MM.1S (cell line): Measurements from ENCODE around the gene OR52A1.

Experiments
- DNase-seq: peaks from one replicate; pipeline ENCODE4 v3.0.0-alpha.2; 2015
- H2AFZ ChIP-seq: fragments of 300-600 bp; sonication (generic); 2 replicates; pipeline ENCODE4 v1.6.0; 2016; ENCODE audit warnings: antibody characterized with exemption, low read length
- H3F3A ChIP-seq: fragments of 300-600 bp; sonication (generic); 2 replicates; pipeline ENCODE4 v1.6.1; 2016; ENCODE audit warnings: mild to moderate bottlenecking, antibody characterized with exemption, low read length, moderate library complexity, mixed read lengths; ENCODE audit not compliant: insufficient read depth
- H3K27ac ChIP-seq: fragments of 300-600 bp; sonication (generic); 2 replicates; pipeline ENCODE4 v1.5.1; 2016; ENCODE audit warnings: mild to moderate bottlenecking, low read length
- H3K27me3 ChIP-seq: fragments of 300-600 bp; sonication (generic); replicated peaks from 2 replicates; pipeline ENCODE4 v1.6.0; 2016; ENCODE audit warnings: low read length; ENCODE audit not compliant: insufficient read depth
- H3K36me3 ChIP-seq: fragments of 300-600 bp; sonication (generic); replicated peaks from 2 replicates; pipeline ENCODE4 v1.6.1; 2016; ENCODE audit warnings: mild to moderate bottlenecking, low read length, mixed read lengths; ENCODE audit not compliant: insufficient read depth
- H3K4me1 ChIP-seq: fragments of 300-600 bp; sonication (generic); 2 replicates; pipeline ENCODE4 v1.6.1; 2016; ENCODE audit warnings: low read length, mixed read lengths
- H3K4me2 ChIP-seq: fragments of 300-600 bp; sonication (generic); 2 replicates; pipeline ENCODE4 v1.6.0; 2016; ENCODE audit warnings: low read depth, low read length
- H3K4me3 ChIP-seq: fragments of 300-600 bp; sonication (generic); 2 replicates; pipeline ENCODE4 v1.5.1; 2016; ENCODE audit warnings: low read length, mixed read lengths
- H3K79me2 ChIP-seq: fragments of 300-600 bp; sonication (generic); 2 replicates; pipeline ENCODE4 v1.6.1; 2016; ENCODE audit warnings: mixed run types, low read length, mixed read lengths
- H3K9ac ChIP-seq: fragments of 300-600 bp; sonication (generic); 2 replicates; pipeline ENCODE4 v1.6.1; 2016; ENCODE audit warnings: low read length, mixed read lengths
- H3K9me2 ChIP-seq: fragments of 300-600 bp; sonication (generic); replicated peaks from 2 replicates; pipeline ENCODE4 v1.6.1; 2016; ENCODE audit warnings: mild to moderate bottlenecking, low read length, mixed read lengths; ENCODE audit not compliant: insufficient read depth
- H3K9me3 ChIP-seq: fragments of 300-600 bp; sonication (generic); replicated peaks from 2 replicates; pipeline ENCODE4 v1.6.1; 2016; ENCODE audit warnings: mild to moderate bottlenecking, low read length, mixed read lengths; ENCODE audit not compliant: insufficient read depth
- H4K20me1 ChIP-seq: fragments of 300-600 bp; sonication (generic); 2 replicates; pipeline ENCODE4 v1.6.1; 2016; ENCODE audit warnings: mild to moderate bottlenecking, low read length, moderate library complexity, mixed read lengths; ENCODE audit not compliant: insufficient read depth
- CTCF ChIP-seq: fragments of 300-600 bp; sonication (generic); IDR thresholded peaks from 2 replicates; pipeline ENCODE4 v1.5.1; 2016; ENCODE audit warnings: antibody characterized with exemption, low read length, mixed read lengths
- EZH2 ChIP-seq: fragments of 300-600 bp; sonication (generic); optimal IDR thresholded peaks from 2 replicates; pipeline ENCODE3; 2017; ENCODE audit warnings: low read depth, mild to moderate bottlenecking, antibody characterized with exemption, low read length, mixed read lengths
- EZH2phosphoT487 ChIP-seq: fragments of 300-600 bp; sonication (generic); IDR thresholded peaks from 2 replicates; pipeline ENCODE4 v1.6.1; 2018; ENCODE audit warnings: antibody characterized with exemption, low read length

Gene OR52A1

GRCh38 chr11:5198285-5198684, 43.7 kb upstream of the OR52A1 start:
- no peak overlapping the region for H3K4me2 ChIP-seq
- H3F3A ChIP-seq, result no peaks in the 10 kb centered on the region
- TF ChIP-seq EZH2phosphoT487 (no peak), CTCF (no peak), EZH2 (no peak)
- no peaks in the 10 kb centered on the region for H3K36me3 ChIP-seq
- no peaks in the 10 kb centered on the region for H3K4me1 ChIP-seq
- H3K27ac ChIP-seq, result no peak overlapping the region
- H3K27me3 ChIP-seq, result no peaks in the 10 kb centered on the region
- H3K9me2 ChIP-seq, result no peaks in the 10 kb centered on the region
- no peak overlapping the region for H3K9ac ChIP-seq
- no peak for DNase-seq
- H2AFZ ChIP-seq, result no peak overlapping the region
- H4K20me1 ChIP-seq, result no peaks in the 10 kb centered on the region
- H3K4me3 ChIP-seq, result no peak overlapping the region
- H3K9me3 ChIP-seq, result no peaks in the 10 kb centered on the region
- H3K79me2 ChIP-seq, result no peaks in the 10 kb centered on the region

- Histone ChIP-seq H3K9me3 (no peaks in the 10 kb centered on the region), H2AFZ (no peak overlapping the region), H3K36me3 (no peaks in the 10 kb centered on the region), H3K4me1 (no peaks in the 10 kb centered on the region), H3K9ac (no peak overlapping the region), H3K27me3 (no peaks in the 10 kb centered on the region), H3F3A (no peaks in the 10 kb centered on the region), H3K79me2 (no peaks in the 10 kb centered on the region), H3K9me2 (no peaks in the 10 kb centered on the region), H3K4me3 (no peak overlapping the region), H3K27ac (no peak overlapping the region), H3K4me2 (no peak overlapping the region), H4K20me1 (no peaks in the 10 kb centered on the region)
- no peak for TF ChIP-seq EZH2
- no peak for TF ChIP-seq EZH2phosphoT487
- TF ChIP-seq CTCF, result no peak
- no peak for DNase-seq
These were observed 43.0 kb upstream of the OR52A1 start for GRCh38 chr11:5197536-5197935.

DNA sequence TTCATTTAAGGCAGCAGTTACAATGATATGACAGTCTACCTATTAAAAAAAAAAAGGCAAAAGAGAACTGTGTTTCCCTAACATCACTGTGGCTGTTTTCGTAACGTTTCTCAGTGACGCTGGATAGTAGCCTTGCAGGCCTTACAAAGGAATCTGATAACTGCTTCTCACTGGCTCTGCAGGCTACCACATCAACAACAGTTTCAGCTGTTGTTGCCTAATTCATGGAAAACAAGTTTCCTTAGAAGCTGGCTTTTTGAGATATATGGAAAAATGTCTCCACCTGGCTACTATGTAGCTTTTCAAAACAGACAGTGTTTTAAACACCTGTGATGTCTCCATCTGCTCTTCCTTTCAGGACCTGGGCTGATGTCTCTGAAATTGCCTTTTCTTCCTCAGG, 42.2 kb upstream of the OR52A1 start:
- no peaks in the 10 kb centered on the region for H4K20me1 ChIP-seq
- H3K79me2 ChIP-seq, result no peaks in the 10 kb centered on the region
- no peaks in the 10 kb centered on the region for H3K4me1 ChIP-seq
- no peaks in the 10 kb centered on the region for H3K36me3 ChIP-seq
- no peak overlapping the region for H3K4me3 ChIP-seq
- no peaks in the 10 kb centered on the region for H3K9me2 ChIP-seq
- no peak overlapping the region for H3K9ac ChIP-seq
- no peaks in the 10 kb centered on the region for H3K9me3 ChIP-seq
- TF ChIP-seq EZH2, result no peak
- no peak for TF ChIP-seq CTCF
- no peak for TF ChIP-seq EZH2phosphoT487
- H3K4me2 ChIP-seq, result no peak overlapping the region
- H3K27me3 ChIP-seq, result no peaks in the 10 kb centered on the region
- no peak for DNase-seq
- H3F3A ChIP-seq, result no peaks in the 10 kb centered on the region
- no peak overlapping the region for H2AFZ ChIP-seq
- H3K27ac ChIP-seq, result no peak overlapping the region
